M059J (cell line): Measurements from ENCODE around the gene XXYLT1. TPM values are rescaled to one million over a fixed set of nuclear protein-coding genes. Genes with fewer than 3 reads are reported as not detected.
"Not testable (repeated sequence)": the region's sequence is repeated elsewhere in the genome, so short reads cannot be mapped to it uniquely, and the experiment has no call there.

ENCODE experiments used
- DNase-seq: peaks from one replicate; pipeline ENCODE4 v3.0.0-alpha.2; 2012; ENCODE audit warnings: low read depth
- total RNA-seq: library from RNA; depleted of rRNA; stranded (reverse); fragments of >200 nt; shearing (Covaris generic); gene quantifications from 2 replicates; pipeline ENCODE4 v1.2.3, GENCODE V29; 2014

Gene XXYLT1
- total RNA-seq, 1 experiment from 2014 or later: 53.8 TPM

DNA sequence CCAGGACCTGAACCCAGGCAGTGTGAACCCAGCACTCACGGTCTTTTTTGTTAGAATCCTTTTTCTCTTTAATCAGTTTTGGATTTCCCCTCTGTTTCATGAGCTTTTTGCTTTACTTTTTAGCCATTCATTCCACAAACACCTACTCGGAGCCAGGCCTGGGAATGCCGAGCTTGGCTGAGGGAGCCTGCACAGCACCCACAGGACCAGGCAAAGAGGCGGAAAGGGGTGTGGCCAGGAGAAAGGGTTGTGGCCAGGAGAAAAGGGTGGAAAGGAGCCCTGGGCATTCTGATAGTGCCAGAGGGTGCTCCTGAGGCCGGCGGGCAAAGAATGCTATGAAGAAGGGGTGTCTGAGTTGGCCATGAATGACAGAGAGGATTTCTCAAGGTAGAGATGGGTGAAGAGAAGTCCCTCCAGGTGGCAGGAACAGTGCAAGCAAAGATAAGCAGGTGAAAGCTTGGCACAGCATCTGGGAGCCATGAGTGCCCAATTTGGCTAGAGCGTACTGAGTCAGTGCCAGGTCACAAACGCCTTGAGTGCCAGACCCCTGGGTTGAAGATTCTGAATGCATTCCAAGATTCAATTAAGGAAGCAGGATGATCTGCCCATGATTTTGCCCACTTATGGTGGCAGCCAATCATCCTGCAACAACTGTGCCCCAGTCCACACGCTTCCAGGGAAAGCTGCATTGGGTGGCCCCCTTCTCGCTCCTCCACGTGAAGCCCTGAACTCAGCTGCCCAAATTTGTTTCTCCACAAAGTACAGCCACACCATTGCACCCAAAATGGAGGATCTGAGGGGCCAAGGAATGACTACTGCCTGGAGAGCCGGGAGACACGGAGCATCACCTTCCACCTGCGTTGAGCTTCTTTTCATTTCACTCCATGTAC, 157.2 kb downstream of the XXYLT1 start:
- no peak for DNase-seq

DNA sequence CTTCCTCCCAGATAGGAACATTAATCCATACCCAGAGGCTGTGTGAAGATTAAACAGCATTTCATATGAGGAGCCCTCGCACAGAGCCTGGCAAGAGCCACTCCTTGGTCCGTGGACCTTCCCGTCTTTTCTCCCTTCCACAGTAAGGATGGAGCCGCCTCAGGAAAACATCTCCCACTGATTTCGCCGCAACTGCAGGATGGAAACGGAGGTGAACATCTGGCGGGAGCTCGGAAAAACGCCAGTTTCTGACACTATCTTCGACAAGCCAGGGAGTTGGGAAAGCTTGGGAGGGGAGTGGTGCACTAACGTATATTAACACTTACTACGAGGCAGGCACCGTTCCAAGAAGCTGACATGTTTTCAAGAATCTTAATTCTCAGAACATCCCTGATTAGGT, 157.9 kb downstream of the XXYLT1 start:
- no peak for DNase-seq

DNA sequence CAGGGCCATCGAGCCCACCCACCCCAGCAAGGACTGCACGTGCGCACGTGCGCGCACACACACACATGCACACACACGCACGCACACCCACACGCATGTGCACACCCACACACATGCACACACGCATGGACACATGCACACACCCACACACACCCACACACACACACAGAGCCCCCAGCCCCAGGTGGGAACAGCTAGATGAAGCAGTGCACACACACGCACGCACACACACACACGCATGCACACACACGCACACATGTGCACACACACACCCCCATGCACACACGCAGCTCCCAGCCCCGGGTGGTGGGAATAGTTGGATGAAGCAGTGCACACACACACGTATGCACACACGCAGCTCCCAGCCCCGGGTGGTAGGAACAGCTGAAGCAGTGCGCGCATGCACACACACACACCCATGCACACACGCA, 158.6 kb downstream of the XXYLT1 start:
- DNase-seq: no peak

DNA sequence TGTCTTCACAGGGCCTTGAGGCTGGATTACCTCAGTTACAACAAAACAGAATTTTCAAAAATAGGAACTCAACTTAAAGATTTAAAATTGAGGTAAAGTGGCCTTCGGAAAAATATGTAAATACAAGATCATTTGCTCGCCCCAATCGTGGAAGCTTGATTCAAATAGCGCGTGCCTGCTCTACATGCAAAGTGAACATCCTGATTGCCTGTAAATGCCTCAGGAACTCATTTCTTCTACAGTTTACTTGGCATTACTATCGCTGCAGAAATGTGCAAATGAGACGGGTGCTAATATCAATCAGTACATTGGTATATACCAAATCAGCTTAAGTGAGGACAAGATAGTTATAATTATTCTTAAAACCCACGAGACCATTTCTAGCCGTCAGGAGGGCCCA, 159.2 kb downstream of the XXYLT1 start:
- DNase-seq: no peak

DNA sequence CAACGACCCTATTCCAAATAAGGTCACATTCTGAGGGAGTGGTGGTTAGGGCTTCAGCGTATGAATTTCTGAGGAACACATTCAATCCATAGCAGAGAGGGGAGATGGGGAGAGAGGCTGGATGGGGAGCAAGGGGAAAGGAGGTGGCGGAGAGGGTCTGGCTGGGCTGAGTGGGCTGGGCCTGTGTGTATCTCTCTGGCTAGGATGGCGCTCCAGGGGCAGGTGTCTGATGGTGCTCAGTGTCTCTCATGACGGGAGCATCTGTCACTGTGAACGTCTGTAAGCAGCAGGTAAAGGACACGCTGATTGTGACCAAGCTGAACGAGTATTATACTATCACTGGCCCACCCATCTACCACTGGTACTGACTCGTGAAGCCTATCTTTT, 159.6 kb downstream of the XXYLT1 start:
- no peak for DNase-seq

DNA sequence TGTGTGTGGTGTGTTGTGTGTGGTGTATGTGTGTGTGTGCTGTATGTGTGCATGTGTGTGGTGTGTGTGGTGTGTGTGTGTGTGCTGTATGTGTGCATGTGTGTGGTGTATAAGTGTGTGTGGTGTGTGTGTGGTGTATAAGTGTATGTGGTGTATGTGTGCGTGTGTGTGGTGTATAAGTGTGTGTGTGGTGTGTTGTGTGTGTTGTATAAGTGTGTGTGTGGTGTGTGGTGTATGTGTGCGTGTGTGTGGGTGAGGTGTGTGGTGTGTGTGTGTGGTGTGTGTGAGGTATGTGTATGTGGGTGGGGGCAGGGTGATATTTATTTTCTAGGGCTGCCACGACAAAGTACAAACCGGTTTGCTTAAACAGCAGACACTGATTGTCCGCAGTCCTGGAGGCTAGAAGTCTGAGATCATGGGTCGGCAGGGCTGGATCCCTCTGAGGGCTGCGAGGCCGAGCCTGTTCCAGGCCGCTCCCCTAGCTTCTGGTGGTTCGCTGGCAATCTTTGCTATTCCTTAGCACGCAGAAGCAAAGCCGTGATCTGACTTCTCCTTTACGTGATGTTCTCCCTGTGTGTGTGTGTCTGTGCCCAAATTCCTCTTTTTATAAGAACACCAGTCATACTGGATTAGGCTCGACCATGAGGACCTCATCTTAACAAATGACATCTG, 160.2 kb downstream of the XXYLT1 start:
- no peak for DNase-seq

DNA sequence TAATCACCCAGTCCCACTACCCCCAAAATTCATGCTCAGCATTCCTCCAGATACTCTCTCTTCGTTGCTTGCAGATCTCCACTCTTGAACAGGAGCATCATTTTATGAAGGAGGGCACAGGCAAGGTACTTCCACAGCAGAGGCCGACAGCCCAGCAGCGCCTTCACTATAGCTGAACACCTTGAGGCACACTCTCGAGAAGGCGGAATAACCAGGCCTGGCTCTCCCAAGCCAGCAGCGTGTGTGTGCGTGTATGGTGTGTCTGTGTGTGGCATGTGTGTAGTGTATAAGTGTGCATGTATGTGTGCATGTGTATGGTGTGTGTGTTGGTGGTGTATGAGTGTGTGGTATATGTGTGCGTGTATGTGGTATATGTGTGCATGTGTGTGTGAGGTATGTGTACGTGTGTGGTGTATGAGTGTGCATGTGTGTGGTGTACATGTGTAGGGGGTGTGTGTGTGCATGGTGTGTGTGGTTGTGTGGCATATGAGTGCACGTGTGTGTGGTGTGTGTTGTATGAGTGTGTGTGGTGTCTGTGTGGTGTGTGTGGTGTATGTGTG, 161.8 kb downstream of the XXYLT1 start:
- no peak for DNase-seq

DNA sequence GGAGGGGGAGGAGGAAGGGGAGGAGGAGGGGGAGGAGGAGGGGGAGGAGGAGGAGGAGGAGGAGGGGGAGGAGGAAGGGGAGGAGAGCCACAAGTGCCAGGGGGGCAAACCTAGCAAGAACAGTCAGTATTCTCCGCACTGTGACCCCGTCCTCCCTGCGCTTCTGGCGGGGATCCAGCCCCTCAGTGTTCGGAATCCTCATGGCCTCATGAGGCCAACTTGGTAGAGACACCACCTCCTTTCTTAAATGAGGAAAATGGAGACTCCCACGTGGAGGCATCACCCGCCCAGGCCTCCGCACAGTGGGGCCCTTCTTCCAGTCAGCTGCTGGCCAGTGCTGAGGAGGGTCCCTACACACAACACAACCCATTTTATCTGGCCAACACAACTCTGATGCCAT, 163.4 kb downstream of the XXYLT1 start:
- DNase-seq: no peak

DNA sequence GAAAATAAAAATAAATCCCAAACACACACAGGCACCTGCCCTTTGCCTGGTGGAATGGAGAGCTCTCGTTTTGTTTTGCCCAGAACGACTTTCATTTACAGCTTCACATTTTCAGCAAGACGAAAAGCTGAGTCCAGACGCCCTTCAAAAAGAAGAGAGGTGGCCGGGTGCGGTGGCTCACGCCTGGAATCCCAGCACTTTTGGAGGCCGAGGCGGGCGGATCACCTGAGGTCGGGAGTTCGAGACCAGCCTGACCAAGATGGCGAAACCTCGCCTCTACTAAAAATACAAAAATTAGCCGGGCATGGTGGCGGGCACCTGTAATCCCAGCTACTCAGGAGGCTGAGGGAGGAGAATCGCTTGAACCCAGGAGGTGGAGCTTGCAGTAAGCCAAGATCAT, 163.9 kb downstream of the XXYLT1 start:
- DNase-seq: not testable (repeated sequence)

DNA sequence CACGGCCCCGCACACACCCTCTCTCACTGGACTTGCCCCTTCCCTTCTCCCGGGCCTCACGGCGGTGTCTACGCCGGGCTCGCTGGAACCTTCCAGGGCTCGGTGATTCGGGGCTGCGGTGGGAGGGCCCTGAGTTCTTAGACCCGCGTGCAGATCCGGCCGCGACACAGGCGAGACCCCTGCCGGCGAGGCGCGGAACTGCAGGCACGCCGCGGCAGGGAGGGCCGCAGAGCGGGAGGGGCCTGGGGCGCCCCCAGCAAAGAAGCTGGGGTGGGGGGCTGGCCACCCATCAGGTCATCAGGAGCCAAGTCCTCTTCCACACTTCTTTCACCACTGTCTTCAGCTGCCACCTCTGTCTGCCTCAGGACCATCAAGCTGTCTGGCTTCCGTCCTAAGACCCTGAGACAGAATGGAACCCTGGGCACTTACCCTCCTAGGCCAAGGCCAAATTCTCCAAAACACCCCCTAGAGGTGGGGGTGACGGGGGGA, 164.5 kb downstream of the XXYLT1 start:
- peak; percentile 55 for DNase-seq

DNA sequence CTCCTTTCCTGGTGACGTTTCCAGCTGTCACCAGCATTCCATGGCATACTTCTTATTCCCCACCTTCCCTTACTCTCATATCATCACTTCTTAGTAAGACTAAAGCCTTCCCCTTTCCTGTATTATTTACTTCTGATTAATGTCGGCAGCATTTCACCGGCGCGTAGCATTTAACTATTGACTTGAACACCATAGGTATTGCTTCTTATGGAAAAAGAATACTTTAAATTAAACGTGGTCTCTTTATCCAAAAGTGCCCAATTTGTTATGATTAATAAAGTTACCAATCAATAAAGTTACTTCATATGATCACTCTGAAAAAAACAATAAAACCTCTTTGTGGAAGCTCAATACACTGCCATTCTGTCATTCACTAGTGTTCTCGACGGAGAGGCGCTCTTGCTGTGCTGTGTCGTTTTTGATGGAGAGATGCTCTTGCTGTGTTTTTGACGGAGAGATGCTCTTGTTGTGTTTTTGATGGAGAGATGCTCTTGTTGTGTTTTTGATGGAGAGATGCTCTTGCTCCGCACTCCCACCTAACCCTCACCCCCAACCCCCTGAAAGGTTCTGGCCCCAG, 165.0 kb downstream of the XXYLT1 start:
- DNase-seq: no peak

DNA sequence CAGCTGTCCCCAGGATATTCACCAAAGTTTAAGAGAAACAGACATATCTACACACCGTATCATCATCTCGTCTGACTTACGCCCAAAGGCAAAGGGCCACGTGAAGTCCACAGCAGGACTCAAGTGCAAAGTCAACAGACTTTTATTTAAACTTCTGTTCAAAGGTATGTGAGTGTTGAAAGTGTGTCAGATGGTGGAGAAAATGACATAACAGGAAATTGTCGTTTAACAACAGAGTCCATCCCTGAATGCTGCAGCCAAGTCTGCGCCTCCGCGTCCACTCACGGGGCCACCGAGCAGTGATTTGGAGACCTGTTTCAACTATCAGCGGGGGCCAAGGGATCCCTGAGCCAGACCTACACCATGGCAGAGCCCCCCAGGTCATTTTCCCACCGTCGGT, 165.6 kb downstream of the XXYLT1 start:
- peak; percentile 25 for DNase-seq

DNA sequence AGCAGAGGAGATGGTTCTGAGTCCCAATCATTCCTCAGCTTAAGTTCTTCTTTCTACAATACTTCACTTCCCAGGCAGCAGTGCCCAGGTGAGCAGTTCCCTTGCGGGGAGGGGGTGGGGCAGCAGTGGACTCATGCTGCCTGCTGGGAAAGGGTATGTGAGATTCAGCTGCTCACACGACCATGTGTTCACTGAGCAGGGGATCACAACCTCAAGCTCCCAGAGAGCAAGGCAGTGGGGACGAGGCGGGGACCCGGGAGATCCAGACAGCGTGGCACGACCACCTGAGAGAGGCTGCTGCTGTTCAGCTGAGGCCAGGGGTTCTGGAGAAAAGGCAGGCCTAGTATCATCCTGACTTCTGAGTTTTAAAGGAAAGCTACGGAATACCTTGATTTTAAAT, 166.6 kb downstream of the XXYLT1 start:
- no peak for DNase-seq

DNA sequence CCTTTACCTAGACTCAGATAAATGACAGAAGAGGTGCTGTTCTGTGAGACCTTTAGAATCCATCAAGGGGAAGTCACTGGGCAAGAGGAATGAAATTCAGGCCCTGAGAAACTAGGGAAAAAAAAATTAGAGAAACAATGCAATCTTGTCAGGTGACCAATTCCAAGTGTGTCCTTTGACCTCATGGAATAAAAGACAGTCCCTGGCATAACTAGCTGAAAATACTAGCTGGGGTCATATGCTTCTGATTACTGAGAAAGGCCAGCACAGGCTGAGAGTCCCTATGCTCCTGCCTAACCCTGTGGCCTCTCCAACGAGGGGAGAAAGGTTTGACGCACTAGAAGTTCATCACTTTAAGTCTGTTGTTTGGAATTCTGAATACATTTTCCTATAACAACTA, 167.3 kb downstream of the XXYLT1 start:
- DNase-seq: peak; percentile 20

DNA sequence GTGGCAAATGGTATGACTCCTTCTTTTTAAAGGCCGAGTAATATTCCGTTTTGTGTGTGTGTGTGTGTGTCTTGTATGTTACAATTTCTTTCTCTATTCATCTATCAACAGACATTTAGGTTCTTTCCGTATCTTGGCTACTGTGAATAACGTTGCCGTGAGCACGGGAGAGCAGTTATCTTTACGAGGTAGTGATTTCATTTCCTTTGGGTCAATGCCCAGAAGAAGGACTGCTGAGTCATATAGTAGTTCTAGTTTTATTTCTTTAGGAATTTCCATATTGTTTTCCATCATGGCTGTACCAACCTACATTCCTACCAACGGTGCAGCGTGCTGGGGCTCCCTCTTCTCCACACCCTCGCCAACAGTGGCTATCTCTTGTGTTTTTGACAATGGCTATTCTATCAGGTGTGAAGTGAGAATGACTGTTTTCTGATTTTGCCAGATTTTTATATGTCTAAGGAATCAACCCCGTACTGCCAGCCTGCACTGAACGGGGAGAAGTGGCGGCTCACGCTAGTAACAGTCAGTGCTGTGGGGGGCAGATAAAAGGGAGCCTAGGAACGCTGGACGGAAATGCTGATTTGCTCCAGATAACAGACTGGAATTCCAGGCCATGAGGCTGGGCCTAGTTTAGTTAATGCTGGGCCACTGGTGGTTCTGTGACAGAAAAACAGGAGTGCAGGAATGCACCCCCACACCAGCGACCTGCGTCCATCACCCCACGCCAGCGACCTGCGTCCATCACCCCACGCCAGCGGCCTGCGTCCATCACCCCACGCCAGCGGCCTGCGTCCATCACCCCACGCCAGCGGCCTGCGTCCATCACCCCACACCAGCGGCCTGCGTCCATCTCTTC, 168.1 kb downstream of the XXYLT1 start:
- DNase-seq: peak; percentile 98

DNA sequence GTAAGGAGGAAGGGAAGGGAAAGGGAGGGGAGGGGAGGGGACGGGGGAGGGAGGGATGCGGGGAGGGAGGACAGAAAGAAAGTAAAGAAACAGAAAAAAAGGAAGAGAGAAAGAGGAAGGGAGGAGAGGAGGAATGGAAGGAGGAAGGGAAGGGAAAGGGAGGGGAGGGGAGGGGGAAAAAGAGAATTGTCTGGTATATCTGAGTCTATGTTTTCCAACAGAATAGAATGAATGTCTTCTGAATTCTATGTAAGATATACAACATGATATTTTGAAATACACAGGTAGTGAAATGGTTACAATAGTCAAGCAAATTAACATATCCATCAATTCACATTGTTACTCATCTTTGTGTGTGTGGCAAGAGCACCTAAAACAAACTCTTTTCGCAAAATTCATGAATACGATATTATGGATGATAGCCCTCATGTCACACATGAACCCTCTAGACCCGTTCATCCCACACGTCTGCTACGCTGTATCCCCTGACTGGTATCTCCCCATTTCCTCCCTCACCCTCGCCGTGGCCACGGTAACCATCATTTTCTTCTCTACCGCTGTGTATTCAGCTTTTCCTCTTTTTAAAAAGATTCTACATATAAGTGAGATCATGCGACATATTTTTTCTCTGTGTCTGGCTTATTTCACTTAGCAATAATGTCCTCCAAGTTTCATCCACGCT, 168.9 kb downstream of the XXYLT1 start:
- no peak for DNase-seq

DNA sequence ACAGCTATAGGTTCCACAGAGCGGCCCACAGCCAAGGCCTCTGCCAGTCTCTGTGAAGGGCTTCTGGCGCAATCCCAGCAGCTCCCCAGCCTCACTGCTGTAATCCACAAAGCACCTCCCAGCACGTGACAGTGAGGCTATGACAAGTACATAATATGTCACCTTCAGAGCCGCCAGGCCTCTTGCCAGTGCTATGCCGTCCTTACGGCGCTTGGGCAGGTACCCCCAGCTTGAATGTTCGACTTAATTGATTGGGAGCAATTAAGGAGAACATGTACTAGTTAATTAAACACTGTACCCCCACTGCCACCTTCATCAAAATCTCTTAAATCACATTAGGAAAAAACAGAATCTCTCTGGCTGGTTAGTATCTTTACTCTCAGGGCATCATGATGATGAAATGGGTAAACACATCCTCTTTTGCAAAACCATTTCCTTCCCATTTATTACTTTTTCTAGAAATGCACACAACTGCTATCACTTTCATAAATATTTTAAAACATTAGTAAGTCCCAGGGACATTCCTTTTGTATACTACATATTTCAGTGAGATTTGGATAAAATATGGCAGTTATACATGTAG, 169.9 kb downstream of the XXYLT1 start:
- DNase-seq: no peak

DNA sequence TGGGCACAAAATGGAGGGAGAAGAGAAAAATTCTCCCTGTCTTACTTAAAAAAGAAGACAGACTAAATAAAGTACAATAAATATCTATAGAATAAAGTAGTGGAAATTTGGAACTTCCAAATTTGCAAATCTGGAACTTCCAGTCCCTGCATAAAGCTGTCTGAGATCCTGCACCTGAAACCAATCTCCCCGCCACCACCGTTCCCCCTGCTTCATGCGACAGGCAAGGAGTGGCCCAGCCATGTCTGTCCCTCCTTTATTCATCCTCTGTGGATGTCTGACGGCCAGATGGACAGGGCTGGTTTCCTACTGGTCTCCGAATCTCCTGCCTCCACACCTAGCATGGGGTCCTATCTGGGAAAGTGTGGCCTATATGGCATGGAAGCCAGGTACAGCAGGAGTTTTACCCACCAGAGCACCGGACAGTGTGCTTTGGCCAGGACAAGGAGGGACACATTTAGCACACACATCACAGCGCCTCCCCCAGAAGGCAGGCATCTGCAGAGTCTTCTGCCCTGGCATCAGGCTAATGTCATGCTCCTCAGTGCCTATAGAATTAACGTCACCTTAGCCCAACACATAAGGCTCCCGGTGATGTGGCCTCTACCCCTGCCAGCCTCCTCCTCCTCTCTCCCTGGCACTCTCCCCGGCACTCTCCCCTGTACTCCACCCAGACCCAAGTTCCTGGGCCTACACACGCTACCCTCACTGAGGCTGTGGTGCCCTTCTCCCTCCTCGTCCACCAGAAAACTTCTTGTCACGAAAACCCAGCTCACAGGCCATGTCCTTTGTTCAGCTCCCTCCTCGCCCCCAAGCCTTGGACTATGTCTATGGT, 170.8 kb downstream of the XXYLT1 start:
- DNase-seq: no peak

DNA sequence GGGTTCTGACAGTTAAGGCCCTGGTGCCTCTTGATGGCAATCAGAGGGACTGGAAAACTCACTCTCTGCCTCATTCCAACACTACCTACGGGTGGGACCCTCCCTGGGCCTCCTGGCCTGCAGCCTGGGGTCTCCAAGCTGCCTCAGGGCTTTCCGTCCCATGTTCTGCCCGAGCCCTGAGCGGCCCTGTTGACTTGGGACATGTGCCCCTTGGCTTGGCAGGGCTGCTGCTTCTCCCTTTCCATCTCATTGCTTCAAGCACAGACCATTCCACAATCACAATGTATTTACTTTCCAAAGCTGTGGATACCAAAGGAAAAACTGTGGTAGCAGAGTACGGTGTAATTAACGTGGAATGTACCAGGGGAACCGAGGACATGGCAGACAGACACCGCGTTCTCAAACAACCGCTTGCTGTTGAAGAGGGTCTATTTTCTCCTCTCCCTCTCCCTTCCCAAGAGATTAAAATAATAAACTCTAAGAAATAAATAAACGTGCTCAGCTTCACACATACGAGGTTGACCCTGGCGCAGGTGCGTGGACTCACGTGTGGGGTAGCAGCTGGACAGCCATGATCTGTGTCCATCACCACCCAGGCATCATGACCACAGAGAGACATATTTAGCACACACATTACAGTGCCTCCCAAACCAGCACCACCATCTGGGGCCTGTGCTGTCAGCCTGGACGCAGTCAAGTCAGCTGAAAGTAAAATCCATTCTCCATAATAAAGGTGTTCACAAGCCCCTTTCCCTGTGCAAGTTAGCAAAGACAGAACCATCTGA, 172.0 kb downstream of the XXYLT1 start:
- DNase-seq: no peak
